ENCODE results near the gene PHF20. TPM values are rescaled to one million over a fixed set of nuclear protein-coding genes. Genes with fewer than 3 reads are reported as not detected.
"Not testable (repeated sequence)": the region's sequence is repeated elsewhere in the genome, so short reads cannot be mapped to it uniquely, and the experiment has no call there.

Gene PHF20
- total RNA-seq, 1 donor from 2014 or later: 37.2 TPM

- DNase-seq (no peak), ATAC-seq (ENCODE audit: poor library complexity) (no peak)
- intact Hi-C loops (cut with DNase I): no loop called here
These were observed 122.1 kb downstream of the PHF20 start for GRCh38 chr20:35893942-35894341.

- ATAC-seq (ENCODE audit: poor library complexity); DNase-seq; intact Hi-C loops (cut with DNase I): not testable (repeated sequence)
These were observed 123.7 kb downstream of the PHF20 start for GRCh38 chr20:35895516-35895915.

- DNase-seq (no peak), ATAC-seq (ENCODE audit: poor library complexity) (no peak)
- intact Hi-C loops (cut with DNase I): no loop called here
These were observed 127.2 kb downstream of the PHF20 start for GRCh38 chr20:35899064-35899463.

- ATAC-seq (ENCODE audit: poor library complexity); DNase-seq; intact Hi-C loops (cut with DNase I): not testable (repeated sequence)
These were observed 129.4 kb downstream of the PHF20 start for GRCh38 chr20:35901230-35901629.

GRCh38 chr20:35901678-35902544 lies 130.1 kb downstream of the PHF20 start:
- ATAC-seq (ENCODE audit: poor library complexity) (peak; percentile 46), DNase-seq (no peak)
- intact Hi-C loops (cut with DNase I): no loop called here

- no peak for ATAC-seq (ENCODE audit: poor library complexity)
- intact Hi-C loops (cut with DNase I): no loop called here
These were observed 130.7 kb downstream of the PHF20 start for GRCh38 chr20:35902545-35902941.

GRCh38 chr20:35903843-35904242 lies 132.0 kb downstream of the PHF20 start:
- intact Hi-C loops (cut with DNase I): no loop called here
- DNase-seq (no peak), ATAC-seq (ENCODE audit: poor library complexity) (no peak)

More at GRCh38 chr20:35902545-35902941, 130.7 kb downstream of the PHF20 start:
- no peak for DNase-seq

GRCh38 chr20:35904982-35905663 lies 133.3 kb downstream of the PHF20 start:
- no peak for DNase-seq

GRCh38 chr20:35907017-35907701 lies 135.3 kb downstream of the PHF20 start:
- DNase-seq (peak; percentile 56), ATAC-seq (ENCODE audit: poor library complexity) (peak; percentile 94)
- intact Hi-C loops (cut with DNase I): no loop called here

More at GRCh38 chr20:35904982-35905663, 133.3 kb downstream of the PHF20 start:
- intact Hi-C loops (cut with DNase I): no loop called here
- ATAC-seq (ENCODE audit: poor library complexity): no peak

- intact Hi-C loops (cut with DNase I): no loop called here
- ATAC-seq (ENCODE audit: poor library complexity) (no peak), DNase-seq (no peak)
These were observed 136.2 kb downstream of the PHF20 start for GRCh38 chr20:35908007-35908406.

- intact Hi-C loops (cut with DNase I): no loop called here
- ATAC-seq (ENCODE audit: poor library complexity) (no peak), DNase-seq (no peak)
These were observed 137.4 kb downstream of the PHF20 start for GRCh38 chr20:35909176-35909575.

GRCh38 chr20:35909796-35910195 lies 138.0 kb downstream of the PHF20 start:
- no peak for ATAC-seq (ENCODE audit: poor library complexity)
- intact Hi-C loops (cut with DNase I): no loop called here
- no peak for DNase-seq

GRCh38 chr20:35910254-35910653 lies 138.4 kb downstream of the PHF20 start:
- ATAC-seq (ENCODE audit: poor library complexity) (no peak), DNase-seq (no peak)
- intact Hi-C loops (cut with DNase I): no loop called here

GRCh38 chr20:35912881-35913280 lies 141.1 kb downstream of the PHF20 start:
- intact Hi-C loops (cut with DNase I): no loop called here
- DNase-seq: no peak

GRCh38 chr20:35917077-35917476 lies 145.3 kb downstream of the PHF20 start:
- ATAC-seq (ENCODE audit: poor library complexity) (no peak), DNase-seq (no peak)

More at GRCh38 chr20:35912881-35913280, 141.1 kb downstream of the PHF20 start:
- no peak for ATAC-seq (ENCODE audit: poor library complexity)

GRCh38 chr20:35918021-35918420 lies 146.2 kb downstream of the PHF20 start:
- intact Hi-C loops (cut with DNase I): no loop called here
- DNase-seq (no peak), ATAC-seq (ENCODE audit: poor library complexity) (no peak)

More at GRCh38 chr20:35917077-35917476, 145.3 kb downstream of the PHF20 start:
- intact Hi-C loops (cut with DNase I): no loop called here

GRCh38 chr20:35920523-35920922 lies 148.7 kb downstream of the PHF20 start:
- intact Hi-C loops (cut with DNase I): no loop called here
- no peak for DNase-seq

GRCh38 chr20:35929301-35929700 lies 157.5 kb downstream of the PHF20 start:
- DNase-seq (no peak), ATAC-seq (ENCODE audit: poor library complexity) (no peak)
- intact Hi-C loops (cut with DNase I): no loop called here

More at GRCh38 chr20:35920523-35920922, 148.7 kb downstream of the PHF20 start:
- ATAC-seq (ENCODE audit: poor library complexity): no peak

- no peak for ATAC-seq (ENCODE audit: poor library complexity)
- intact Hi-C loops (cut with DNase I): no loop called here
- DNase-seq: no peak
These were observed 162.2 kb downstream of the PHF20 start for GRCh38 chr20:35934050-35934449.

Measured in Right ventricle myocardium superior (tissue), 1 donor.